HuH-7.5 (cell line): ENCODE measurements around the gene ST6GALNAC3.
"Not testable (repeated sequence)": the region's sequence is repeated elsewhere in the genome, so short reads cannot be mapped to it uniquely, and the experiment has no call there.

Experiments
- DNase-seq: peaks from one replicate; pipeline ENCODE4 v3.0.0; 2011; ENCODE audit warnings: low spot score

ST6GALNAC3 gene

DNA sequence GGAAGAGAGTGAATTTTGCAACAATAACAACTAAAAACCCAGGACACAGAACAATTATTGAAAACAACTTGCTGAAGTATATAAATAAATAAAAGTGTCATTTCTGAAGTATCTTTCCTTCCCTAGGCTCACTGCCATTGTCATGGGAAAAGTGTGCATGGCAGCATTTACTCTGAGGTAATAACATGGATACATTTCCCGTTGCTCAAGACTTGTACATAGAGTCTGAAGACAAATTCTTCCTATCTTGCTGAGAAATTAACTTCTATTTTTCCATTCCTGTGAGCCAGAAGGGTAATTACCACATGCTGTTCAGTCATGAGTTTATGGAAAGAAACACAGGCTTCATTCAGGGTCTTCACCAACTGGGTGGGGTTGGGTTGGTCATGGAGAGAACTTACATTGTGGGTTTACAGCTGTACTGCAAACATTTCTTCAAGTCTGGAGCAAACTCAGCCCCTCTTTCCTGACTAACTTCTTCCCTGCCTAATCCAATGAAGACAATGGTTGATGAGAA is 32.2 kb downstream of the ST6GALNAC3 start:
- DNase-seq, result no peak

DNA sequence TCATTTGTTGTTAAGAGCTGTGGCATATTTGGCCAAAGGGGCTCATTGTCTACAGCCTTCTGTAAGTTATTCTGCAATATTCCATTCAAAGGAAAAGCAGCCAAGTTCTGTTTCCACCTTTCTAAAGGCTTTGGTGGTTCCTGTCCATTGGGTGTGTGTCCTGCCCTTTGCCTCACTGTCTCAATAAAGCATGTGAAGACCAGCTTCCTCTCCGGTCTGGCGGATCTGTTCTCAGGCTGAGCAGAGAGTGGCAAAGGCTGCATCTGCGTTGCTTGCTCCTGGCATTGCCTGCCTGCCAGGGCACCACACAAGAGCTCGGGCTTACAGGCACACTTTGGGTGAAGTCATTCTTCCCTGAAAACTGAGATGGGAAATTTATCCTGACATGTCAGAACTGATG is 34.9 kb downstream of the ST6GALNAC3 start:
- DNase-seq, result no peak

DNA sequence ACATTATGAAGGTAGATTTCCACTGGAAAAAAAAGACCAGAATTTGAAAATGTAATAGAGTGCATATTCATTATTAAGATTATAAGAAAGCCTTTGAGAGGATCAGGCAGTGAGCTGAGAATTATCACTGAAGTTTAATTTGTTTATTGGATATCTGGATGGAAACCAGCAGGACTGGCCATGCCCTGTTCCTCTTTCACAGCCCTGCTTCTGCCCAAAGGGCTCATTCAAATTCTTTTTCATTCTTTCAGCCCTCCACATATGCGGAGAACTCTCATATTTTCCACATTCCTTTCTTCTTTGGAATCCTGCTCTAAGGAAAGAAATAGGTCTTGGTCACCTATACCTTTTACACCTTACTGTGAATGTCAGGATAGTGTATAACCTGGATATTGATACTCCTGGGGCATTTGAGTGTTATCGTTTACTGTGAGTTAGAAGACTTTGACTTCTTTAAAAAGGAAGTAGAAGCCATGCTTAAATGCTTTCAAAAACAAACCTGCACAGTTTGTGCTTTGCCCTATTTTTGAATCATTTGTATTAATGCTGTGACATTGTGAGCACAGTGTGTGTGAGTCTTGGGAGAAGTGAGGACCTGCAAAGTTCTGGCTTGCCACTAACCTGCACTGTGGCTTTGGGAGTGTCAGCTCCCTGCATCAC is 35.5 kb downstream of the ST6GALNAC3 start:
- DNase-seq, result no peak

DNA sequence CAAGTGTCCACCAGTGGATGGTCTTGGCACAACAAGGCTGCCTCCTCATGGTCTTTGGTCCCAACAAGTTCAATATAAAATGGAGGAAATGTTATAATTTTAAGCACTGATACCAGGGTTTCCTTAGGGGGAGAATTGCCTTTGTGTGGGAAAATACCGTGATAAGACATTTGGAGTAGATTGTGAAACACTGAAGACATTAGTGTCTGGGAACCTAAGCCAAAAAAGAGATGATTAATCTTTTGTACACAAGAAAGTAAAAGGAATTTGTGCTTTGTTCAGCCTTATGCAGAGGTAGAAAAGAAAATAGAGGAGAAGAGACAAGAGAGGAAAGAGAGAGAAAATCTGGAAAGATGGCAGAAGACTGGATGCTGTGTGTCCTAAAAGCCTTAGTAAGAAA is 36.1 kb downstream of the ST6GALNAC3 start:
- DNase-seq, result no peak

DNA sequence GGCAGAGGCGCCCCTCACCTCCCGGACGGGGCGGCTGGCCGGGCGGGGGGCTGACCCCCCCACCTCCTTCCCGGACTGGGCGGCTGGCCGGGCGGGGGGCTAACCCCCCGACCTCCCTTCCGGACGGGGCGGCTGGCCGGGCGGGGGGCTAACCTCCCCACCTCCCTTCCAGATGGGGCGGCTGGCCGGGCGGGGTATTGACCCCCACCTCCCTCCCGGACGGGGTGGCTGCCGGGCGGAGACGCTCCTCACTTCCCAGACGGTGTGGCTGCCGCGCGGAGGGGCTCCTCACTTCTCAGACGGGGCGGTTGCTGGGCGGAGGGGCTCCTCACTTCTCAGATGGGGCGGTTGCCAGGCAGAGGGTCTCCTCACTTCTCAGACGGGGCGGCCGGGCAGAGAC is 37.8 kb downstream of the ST6GALNAC3 start:
- DNase-seq, result not testable (repeated sequence)

DNA sequence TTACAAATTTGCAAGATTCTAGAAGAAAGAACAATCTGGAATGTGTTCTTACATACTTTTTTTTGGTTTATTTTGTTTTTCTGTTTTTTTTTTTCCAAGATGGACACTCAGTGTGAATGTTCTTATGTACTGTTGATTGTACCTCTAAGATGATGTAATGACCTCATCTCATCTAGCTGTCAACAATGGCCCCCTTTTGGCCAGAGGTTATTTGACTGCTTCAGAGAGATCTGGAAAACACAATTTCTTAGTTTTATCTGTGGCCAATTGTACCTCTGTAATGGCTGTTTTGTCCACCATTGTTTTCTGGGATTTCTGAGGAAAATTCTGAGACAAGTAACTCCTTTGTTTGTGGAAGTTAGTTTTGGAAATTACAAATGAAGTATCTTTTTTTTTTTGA is 38.9 kb downstream of the ST6GALNAC3 start:
- no peak for DNase-seq

DNA sequence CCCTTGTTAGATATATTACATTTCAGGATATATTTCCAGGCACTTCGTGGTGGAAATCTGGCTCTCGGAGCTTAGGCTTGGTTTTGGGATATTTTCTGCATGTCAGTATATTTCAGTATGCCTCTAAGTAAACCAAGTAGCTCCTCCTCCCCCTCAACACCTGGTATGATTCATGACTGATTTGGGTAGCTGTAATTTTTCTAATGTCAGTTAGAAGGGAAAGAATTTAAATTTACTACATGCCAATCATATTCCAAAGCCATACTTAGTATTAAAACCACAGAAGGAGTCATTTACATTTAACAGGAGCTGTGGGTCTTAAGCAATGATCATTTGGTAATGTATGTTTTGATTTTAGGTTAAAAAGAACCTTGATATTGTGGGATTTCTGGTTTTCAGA is 40.6 kb downstream of the ST6GALNAC3 start:
- no peak for DNase-seq

DNA sequence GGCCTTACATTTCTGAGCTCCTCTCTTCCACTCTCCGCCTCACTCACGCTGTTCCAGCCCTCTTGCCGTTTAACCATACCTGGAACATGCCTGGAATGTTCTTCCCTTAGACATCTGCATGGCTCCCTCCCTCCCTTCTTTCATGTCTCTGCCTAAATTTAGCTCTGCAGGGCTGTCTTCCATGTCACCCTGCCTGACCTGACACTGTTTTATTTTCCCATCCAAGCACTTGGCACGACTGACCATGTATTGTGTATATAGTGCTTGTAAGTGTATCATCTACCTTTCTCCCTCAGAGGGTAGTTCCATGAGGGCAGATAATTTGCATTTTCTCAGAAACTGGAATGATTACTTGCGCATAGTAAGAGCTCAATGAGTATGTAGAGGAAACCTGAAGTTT is 47.3 kb downstream of the ST6GALNAC3 start:
- DNase-seq, result no peak

DNA sequence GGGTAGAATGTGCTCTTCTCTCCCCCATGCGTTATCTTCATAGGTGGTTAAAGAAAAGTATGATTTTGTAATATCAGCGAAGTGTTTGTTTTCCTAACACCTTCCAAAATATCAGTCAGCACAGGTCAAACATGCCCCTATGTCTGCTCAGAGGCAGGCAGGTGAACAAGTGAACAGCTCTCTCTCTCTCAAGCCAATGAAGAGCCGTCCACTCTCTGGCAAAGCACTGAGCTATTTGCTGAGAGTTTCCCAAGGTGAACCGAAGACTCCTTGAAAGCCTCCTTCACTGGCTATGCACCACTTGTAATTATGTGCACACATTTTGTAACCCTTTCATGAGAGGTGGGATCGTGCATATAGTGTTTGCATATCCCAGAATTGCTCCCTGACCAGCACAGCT is 47.7 kb downstream of the ST6GALNAC3 start:
- no peak for DNase-seq

DNA sequence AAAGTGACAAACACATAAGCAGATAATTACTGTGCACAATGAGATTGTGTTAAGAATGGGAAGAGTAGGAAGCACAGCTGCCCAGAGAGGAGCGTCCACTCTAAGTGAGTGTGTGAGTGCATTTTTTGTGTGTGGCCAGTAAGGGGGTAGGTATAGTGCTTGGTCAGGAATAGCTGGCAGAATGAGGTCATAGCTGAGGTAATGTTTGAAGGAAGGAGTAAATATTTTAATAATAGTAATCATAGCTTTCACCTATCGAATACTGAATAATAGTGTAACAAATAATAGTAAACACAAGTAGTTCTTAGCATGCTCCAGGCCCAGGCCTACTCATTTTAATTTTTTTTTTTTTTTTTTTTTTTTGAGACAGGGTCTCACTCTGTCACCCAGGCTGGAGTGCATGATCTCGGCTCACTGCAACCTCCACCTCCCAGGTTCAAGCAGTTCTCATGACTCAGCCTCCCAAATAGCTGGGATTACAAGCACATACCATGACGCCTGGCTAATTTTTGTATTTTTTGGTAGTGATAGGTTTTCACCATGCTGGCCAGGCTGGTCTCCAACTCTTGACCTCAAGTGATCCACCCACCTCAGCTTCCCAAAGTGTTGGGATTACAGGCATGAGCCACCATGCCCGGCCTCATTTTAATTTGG is 49.0 kb downstream of the ST6GALNAC3 start:
- DNase-seq, result not testable (repeated sequence)

DNA sequence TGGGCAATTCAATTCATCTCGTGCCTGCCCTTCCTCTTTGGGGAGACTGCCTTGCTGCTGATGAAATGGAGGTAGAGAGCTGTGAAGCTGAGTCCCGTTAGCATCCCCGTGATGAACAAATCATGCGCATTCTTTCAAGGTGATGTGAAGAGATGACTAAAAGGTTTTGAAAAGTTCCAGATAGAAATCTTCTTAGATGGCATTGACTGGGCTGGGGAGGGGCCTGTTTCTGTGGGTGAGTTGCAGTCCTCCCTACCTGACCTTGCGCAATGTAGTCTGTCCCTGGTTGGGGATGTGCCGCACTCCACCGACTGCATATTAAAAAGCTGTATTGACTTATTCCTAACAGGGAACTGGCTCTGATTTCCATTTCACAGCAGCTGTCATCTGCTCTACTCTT is 49.6 kb downstream of the ST6GALNAC3 start:
- DNase-seq, result no peak

DNA sequence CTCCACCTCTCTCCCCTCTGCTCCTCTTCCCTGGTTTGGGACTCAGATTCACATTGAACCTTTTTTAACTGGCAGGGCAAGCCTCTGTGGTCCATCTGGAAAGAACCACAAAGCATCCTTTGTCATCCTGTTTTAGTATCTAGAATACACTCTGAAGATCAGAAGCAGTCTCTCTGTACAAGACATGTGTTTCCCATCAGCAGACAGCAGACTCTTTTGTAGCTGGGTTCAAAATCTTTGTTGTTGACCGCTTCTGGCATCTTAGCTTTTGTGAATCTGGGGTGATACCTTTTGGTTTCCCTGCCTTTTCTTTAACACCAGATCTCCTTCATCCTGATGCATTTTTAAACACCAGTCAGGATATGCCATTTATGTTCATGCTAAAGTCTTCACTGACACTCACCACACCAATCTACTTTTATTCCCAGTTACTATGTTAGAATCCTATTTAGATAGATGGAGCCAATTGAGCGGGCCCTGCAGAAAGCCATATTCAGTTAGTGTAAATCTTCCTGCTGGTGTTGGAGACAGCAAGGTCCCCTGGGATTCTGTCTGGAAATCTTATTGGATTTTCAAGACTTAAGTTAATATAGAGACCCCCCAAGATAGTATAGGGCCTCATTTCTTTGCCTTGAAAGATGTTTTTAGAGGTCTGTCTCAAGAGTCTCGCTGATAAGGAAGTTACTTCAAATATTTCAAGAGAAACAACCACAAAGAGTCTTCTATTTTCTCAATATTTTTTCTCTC is 51.1 kb downstream of the ST6GALNAC3 start:
- DNase-seq, result no peak

DNA sequence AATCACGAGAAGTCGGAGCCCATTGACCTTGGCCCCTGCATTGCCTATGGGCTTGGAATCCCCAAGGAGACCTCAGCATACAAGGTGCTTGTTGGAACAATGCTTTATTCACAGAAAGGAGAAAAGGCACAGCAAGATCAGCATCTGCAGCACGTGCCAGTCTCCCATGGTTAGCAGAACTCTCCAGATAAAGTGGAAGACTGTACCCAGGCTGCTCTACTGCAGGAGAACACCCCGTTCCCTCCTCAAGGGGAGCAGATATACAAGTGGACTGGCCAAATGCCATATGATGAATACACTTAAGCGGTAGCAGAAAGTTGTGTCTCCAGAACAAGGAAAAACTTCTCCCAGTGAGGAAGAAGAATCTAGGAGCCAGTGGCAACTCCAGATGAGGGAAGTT is 53.5 kb downstream of the ST6GALNAC3 start:
- no peak for DNase-seq

DNA sequence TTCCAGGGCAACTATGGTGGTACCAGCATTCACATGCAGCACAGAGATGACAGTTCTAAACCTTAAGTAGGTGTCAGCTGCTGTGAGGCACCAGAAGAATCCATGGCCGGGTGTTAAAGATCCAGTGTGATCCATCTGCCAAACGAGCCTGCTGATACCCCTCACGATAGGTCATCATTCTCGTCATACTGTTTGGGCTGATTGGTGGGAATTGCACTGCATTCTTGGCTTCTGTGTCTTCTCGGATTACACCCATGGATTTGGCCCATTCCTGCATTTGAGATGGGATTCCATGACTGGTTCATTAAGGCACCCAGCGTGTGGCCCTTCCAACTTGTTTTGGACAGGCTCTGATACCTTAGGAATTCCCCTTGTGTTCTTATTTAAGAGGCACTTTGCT is 55.2 kb downstream of the ST6GALNAC3 start:
- DNase-seq, result no peak

DNA sequence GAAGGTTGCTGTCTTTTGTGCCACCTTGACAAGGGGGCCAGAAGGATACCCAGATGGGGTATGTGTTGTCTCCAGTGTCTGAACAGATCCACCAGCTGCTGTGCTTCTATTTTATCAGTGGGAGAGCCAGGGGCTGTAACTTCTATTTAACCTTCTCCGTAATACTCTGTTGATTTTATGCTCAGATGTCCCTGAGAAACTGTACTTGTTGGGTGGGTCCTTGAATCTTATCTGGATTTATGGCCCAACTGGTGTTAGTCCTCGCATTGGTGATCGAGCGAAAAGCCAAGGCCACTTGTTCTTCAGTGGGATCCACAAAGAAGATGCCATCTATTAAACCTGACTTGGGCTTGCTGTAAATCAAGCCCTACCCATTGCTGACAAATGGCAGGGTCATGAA is 56.4 kb downstream of the ST6GALNAC3 start:
- DNase-seq, result no peak

DNA sequence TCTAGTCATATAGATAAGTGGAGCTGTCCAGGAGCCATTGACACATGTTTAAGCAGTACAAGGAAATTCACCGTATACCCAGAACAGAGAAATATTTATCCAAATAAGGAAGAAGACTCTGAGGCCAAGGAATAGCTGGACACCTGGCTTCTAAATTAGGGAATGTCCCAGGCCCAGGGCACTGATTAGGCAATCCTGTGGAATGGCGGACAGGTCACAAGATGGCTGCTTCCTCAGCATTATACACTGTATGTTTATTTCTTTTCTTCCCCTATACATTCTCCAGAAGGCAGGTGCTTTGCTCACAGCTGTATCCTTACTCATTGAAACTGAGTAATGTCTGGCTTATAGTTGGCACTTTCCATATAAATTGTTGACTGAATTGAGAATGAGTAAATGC is 59.4 kb downstream of the ST6GALNAC3 start:
- no peak for DNase-seq

DNA sequence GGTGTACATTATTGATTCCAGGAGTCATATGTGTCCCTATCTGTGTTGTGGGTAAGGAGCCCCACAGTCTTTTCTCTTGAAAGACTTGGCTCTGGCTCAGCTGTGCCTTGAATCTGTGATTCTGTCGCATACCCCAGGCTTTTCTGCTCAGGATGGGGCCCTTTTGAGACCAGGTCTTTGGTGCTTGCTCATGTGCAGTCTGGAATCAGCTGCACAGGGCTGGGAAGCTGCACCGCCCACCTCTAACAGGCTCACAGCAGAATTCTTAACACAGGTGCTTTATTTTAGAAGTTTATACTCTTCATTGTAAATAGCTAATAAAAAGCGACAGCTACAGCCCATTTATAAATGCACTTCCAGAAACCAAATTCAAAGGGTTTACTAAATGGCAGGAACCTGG is 61.3 kb downstream of the ST6GALNAC3 start:
- DNase-seq, result no peak

DNA sequence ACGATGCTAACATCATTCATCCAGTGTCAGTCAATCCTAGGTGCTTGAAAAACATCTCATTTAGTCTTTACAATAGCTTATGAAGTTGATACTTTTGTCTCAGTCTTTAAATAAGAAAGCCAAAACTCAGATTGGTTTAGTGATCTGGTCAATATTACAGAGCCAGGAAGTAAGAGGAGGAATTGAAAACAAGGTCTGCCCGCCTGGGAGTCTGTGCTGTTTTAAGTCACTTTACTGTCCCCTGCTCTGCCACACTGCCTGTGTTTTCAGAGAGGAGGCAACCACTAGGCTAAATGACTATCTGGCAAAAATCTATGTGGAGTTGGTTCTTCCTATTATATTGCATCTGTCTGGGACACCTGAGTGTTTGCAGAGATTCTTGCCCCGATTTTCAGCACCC is 62.3 kb downstream of the ST6GALNAC3 start:
- no peak for DNase-seq

DNA sequence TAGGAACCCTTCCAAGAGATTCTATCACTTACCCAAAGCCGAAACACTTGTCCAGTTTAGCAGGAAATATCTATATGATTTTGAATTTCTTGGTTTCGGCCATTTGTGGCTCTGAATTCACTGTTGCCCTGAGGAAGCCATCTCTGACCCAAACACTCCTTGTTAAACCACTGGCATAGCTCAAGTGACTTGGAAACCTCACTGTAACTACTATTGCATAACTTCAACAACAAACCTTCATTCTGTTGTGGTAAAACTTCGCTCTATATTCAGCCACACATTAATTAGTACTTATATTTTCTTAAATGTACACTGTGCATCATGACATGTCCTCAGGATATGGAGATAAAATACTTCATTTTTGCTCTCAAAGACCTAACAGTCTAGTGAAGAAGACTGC is 63.2 kb downstream of the ST6GALNAC3 start:
- no peak for DNase-seq

DNA sequence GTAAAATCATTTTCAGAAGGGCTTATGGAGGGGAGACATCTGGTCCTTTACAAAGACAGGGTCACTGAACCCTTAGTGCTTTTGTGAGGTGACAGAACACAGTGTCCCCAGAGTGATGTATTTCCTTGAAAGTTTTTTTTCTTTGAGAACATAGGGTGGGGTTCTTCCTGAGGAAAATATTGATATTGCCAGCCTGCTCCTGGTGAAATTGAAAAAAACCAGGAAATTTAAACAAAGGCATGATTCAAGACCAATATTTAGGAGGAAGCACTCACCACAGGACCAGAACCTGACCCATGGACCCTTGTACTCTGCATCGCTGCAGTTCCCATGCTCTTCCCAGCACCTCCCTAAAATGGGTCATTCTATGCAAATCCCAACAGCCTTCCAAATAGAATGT is 63.7 kb downstream of the ST6GALNAC3 start:
- DNase-seq, result no peak

DNA sequence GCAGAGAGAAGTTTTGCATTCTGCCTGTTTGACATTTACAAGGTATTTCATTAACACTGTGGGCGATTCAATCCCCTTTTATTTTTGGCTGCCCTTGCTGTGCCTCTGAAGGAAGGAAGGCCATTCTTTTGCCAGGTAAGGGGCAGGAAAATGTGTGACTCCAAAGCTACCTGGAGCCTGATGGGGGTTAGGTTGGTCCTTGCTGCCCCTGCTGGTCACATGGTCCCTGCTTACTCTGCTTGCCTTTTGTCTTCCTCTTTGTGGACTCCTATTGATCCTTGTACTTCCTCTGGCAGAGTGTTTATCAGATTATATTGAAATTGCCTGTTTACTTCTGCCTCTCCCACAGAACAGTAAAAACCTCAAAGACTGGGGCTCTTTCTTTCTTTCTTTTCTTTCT is 65.7 kb downstream of the ST6GALNAC3 start:
- no peak for DNase-seq

DNA sequence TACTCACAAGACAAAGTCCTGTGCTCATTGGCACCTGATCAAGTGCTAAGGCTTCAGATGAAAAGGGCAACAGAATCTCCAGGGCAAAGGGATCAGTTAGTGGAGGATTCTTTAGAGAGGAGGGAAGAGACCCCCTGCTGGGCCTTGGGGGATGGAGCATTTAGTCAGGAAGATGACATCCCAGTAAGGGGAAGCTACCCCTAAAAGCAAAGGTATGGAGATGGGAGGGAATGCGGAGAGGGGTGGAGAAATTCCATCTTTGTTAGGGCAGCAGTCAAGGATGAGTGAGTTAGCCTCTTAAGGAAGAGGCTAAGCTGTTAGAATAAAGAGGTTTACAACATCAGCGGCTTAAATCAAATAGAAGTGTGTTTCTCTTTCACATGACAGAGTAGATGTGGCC is 67.4 kb downstream of the ST6GALNAC3 start:
- DNase-seq, result no peak
